ENCODE measurements around the gene ITGBL1. TPM values are rescaled to one million over a fixed set of nuclear protein-coding genes. Genes with fewer than 3 reads are reported as not detected.

The ITGBL1 gene
- polyA plus RNA-seq, 6 donors from 2014 or later, result not detected

- no peak for ATAC-seq (ENCODE audit: low read depth in 2 of 2)
- no peak overlapping the region for H3K27ac Mint-ChIP-seq
- no peak overlapping the region for H3K4me3 Mint-ChIP-seq
- peaks cover 0 to 7% (median 0%) of the 10 kb centered on the region in 7 donors for H3K9me3 Mint-ChIP-seq
- peaks cover 0 to 5% (median 4%) of the 10 kb centered on the region in 3 donors for H3K27me3 Mint-ChIP-seq
- no peaks in the 10 kb centered on the region for H3K36me3 Mint-ChIP-seq
- no peaks in the 10 kb centered on the region for H3K4me1 Mint-ChIP-seq
- DNase-seq, result no peak
These were observed 243.5 kb downstream of the ITGBL1 start for GRCh38 chr13:101695870-101696516.

DNA sequence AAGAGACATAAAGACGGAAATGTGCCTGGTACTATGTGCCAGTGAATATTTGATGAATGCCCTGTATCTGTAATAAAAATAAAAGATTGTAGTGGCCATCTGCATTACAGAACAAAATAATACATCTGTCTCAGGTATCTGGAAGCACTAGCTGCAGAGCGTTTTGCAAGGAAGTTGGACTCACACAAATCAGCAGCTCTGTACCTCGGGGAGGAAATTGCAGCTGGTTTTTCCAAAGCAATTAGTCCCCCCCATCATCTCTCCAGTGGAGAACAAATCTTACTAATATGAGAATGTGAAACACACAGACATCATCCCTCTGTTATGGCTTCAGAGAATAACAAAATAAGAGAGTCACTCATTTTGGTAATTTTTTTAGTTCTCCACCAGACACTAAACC lies 245.3 kb downstream of the ITGBL1 start:
- no peaks in the 10 kb centered on the region for H3K4me1 Mint-ChIP-seq
- DNase-seq (no peak), ATAC-seq (ENCODE audit: low read depth in 2 of 2) (no peak)
- no peaks in the 10 kb centered on the region for H3K36me3 Mint-ChIP-seq
- H3K9me3 Mint-ChIP-seq, result peaks cover 0 to 7% (median 0%) of the 10 kb centered on the region in 7 donors
- H3K27me3 Mint-ChIP-seq, result peaks cover 0 to 7% (median 4%) of the 10 kb centered on the region in 3 donors
- no peak overlapping the region for H3K27ac Mint-ChIP-seq
- H3K4me3 Mint-ChIP-seq, result no peak overlapping the region

- DNase-seq, result no peak
- no peaks in the 10 kb centered on the region for H3K4me1 Mint-ChIP-seq
- no peaks in the 10 kb centered on the region for H3K36me3 Mint-ChIP-seq
- peaks cover 0 to 7% (median 0%) of the 10 kb centered on the region in 7 donors for H3K9me3 Mint-ChIP-seq
- no peak for ATAC-seq (ENCODE audit: low read depth in 2 of 2)
- H3K4me3 Mint-ChIP-seq, result no peak overlapping the region
- H3K27me3 Mint-ChIP-seq, result peaks cover 0 to 13% (median 10%) of the 10 kb centered on the region in 3 donors
- H3K27ac Mint-ChIP-seq, result no peak overlapping the region
These were observed 245.9 kb downstream of the ITGBL1 start for GRCh38 chr13:101698400-101698799.

DNA sequence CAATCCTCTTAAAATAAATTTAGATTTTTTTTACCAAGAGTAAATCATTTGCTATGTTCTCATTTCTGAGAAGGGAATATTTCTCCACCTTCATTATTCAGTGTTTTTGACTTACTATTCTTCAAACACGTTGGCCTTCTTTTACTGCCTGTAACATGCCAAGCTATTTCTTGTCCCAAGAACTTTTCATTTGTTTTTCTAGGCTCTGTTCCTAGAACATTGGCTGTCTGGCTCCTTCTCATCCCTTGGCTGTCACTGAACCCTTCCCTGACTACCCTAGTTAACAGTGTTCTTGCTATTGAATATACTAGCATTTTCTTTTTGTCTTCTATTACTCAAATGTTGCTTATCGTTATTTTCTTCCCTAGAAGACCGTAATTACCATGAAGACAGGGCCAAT lies 248.1 kb downstream of the ITGBL1 start:
- H3K4me1 Mint-ChIP-seq, result no peaks in the 10 kb centered on the region
- no peaks in the 10 kb centered on the region for H3K36me3 Mint-ChIP-seq
- peaks cover 0 to 6% (median 0%) of the 10 kb centered on the region in 7 donors for H3K9me3 Mint-ChIP-seq
- peaks cover 0 to 17% (median 15%) of the 10 kb centered on the region in 3 donors for H3K27me3 Mint-ChIP-seq
- DNase-seq (no peak), ATAC-seq (ENCODE audit: low read depth in 2 of 2) (no peak)
- peak overlapping the region in 1 of 8 donors; percentile 71 for H3K4me3 Mint-ChIP-seq
- no peak overlapping the region for H3K27ac Mint-ChIP-seq

DNA sequence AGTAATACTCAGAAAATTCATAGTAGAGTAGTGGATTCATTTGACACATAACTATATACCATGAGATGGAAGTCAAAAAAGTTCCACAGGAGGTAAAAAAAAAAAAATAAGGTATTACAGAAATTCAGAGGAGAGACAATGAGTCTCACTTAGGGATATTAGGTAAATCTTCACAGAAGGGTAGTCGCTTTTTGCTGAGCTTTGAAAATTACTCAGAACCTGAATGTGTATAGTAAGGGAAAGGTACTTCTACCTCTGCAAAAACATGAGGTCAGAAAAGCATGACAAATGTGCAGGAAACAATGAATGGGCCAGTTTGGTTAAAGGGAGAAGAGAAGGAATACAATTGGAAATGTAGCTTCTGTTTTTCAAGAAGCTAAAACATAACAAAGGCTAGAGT lies 250.6 kb downstream of the ITGBL1 start:
- peak overlapping the region in 1 of 6 donors; percentile 26 for H3K27ac Mint-ChIP-seq
- H3K4me1 Mint-ChIP-seq, result peaks cover 0 to 6% (median 0%) of the 10 kb centered on the region in 3 donors
- no peaks in the 10 kb centered on the region for H3K36me3 Mint-ChIP-seq
- peaks cover 3 to 18% (median 17%) of the 10 kb centered on the region in 3 donors for H3K27me3 Mint-ChIP-seq
- DNase-seq (no peak), ATAC-seq (ENCODE audit: low read depth in 2 of 2) (no peak)
- peaks cover 0 to 4% (median 0%) of the 10 kb centered on the region in 7 donors for H3K9me3 Mint-ChIP-seq
- H3K4me3 Mint-ChIP-seq, result no peak overlapping the region

DNA sequence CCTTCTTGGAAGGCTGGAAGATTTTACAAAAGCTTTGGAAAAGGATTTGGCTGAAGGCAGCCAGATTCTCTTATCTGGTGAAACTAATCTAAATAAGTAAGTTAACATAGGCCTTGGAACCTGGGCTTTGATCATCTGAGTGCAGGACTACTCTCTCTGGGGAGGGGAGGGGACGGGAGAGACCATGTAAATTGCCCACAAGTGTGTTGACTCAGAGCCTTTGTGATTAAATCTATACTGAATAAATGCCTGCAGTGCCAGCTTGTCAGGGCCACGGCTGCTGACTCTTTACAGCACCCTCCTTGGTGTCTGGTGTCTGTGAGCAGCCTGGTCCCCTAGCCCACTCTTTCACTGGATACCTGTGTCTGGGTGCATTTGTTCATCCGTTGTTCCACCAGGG lies 251.4 kb downstream of the ITGBL1 start:
- Mint-ChIP-seq H3K4me3 (no peak overlapping the region), H3K36me3 (no peaks in the 10 kb centered on the region), H3K27ac (no peak overlapping the region), H3K4me1 (peaks cover 0 to 6% (median 0%) of the 10 kb centered on the region in 3 donors), H3K9me3 (peaks cover 0 to 4% (median 0%) of the 10 kb centered on the region in 7 donors), H3K27me3 (peaks cover 4 to 18% (median 17%) of the 10 kb centered on the region in 3 donors)
- no peak for ATAC-seq (ENCODE audit: low read depth in 2 of 2)
- DNase-seq, result no peak

DNA sequence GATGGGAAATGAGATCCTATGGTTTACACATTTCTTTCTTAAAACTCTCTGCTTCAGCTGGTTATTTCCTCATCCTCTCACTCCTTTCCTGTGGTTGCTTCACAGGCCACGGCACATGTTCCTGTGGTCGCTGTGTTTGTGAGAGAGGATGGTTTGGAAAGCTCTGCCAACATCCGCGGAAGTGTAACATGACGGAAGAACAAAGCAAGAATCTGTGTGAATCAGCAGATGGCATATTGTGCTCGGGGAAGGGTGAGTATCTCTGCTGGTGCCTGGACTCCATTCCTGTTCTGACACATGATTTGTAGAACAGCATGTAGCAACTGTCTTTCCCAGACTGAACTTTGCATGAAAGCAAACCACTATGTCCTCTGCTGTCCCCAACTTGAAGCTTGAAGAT lies 254.2 kb downstream of the ITGBL1 start:
- no peak for ATAC-seq (ENCODE audit: low read depth in 2 of 2)
- H3K4me1 Mint-ChIP-seq, result peaks cover 0 to 6% (median 0%) of the 10 kb centered on the region in 3 donors
- H3K4me3 Mint-ChIP-seq, result no peak overlapping the region
- no peak overlapping the region for H3K27ac Mint-ChIP-seq
- H3K9me3 Mint-ChIP-seq, result peaks cover 0 to 3% (median 0%) of the 10 kb centered on the region in 7 donors
- H3K27me3 Mint-ChIP-seq, result peaks cover 4 to 18% (median 17%) of the 10 kb centered on the region in 3 donors
- H3K36me3 Mint-ChIP-seq, result no peaks in the 10 kb centered on the region
- no peak for DNase-seq

- peaks cover 4 to 18% (median 16%) of the 10 kb centered on the region in 3 donors for H3K27me3 Mint-ChIP-seq
- H3K4me3 Mint-ChIP-seq, result no peak overlapping the region
- H3K27ac Mint-ChIP-seq, result peak overlapping the region in 2 of 6 donors; percentile 0 to 5
- H3K4me1 Mint-ChIP-seq, result peaks cover 0 to 6% (median 0%) of the 10 kb centered on the region in 3 donors
- no peaks in the 10 kb centered on the region for H3K36me3 Mint-ChIP-seq
- DNase-seq, result no peak
- H3K9me3 Mint-ChIP-seq, result peaks cover 0 to 3% (median 0%) of the 10 kb centered on the region in 7 donors
- ATAC-seq (ENCODE audit: low read depth in 2 of 2), result no peak
These were observed 255.2 kb downstream of the ITGBL1 start for GRCh38 chr13:101707659-101708058.

DNA sequence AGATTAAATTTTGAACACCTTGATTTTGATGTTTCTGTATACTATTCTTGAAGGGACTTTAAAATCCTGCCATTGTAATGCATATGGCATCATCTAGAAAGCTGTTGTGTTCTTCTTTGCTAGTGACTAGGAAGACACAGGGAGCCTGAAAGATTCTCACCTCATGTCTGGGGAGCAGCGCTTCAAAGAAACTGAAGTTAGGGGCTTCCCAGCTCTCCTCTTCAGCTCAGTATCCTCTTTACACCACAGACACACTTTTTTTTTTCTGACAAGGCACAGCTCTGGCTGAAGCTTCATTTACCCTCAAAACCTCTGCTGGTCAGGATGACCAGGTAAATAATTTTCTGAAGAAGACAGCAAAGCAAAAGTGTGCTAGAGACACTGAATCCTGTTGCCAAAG lies 255.6 kb downstream of the ITGBL1 start:
- Mint-ChIP-seq H3K4me3 (no peak overlapping the region), H3K36me3 (no peaks in the 10 kb centered on the region), H3K4me1 (peaks cover 0 to 6% (median 0%) of the 10 kb centered on the region in 3 donors), H3K27me3 (peaks cover 4 to 15% (median 11%) of the 10 kb centered on the region in 3 donors), H3K27ac (peak overlapping the region in 1 of 6 donors; percentile 5), H3K9me3 (peaks cover 0 to 3% (median 0%) of the 10 kb centered on the region in 7 donors)
- ATAC-seq (ENCODE audit: low read depth in 2 of 2) (no peak), DNase-seq (no peak)

- Mint-ChIP-seq H3K36me3 (no peaks in the 10 kb centered on the region), H3K4me1 (peaks cover 0 to 6% (median 0%) of the 10 kb centered on the region in 3 donors), H3K4me3 (no peak overlapping the region), H3K9me3 (no peaks in the 10 kb centered on the region), H3K27ac (no peak overlapping the region), H3K27me3 (peaks cover 4 to 9% (median 6%) of the 10 kb centered on the region in 3 donors)
- DNase-seq (no peak), ATAC-seq (ENCODE audit: low read depth in 2 of 2) (no peak)
These were observed 257.5 kb downstream of the ITGBL1 start for GRCh38 chr13:101709952-101710351.

DNA sequence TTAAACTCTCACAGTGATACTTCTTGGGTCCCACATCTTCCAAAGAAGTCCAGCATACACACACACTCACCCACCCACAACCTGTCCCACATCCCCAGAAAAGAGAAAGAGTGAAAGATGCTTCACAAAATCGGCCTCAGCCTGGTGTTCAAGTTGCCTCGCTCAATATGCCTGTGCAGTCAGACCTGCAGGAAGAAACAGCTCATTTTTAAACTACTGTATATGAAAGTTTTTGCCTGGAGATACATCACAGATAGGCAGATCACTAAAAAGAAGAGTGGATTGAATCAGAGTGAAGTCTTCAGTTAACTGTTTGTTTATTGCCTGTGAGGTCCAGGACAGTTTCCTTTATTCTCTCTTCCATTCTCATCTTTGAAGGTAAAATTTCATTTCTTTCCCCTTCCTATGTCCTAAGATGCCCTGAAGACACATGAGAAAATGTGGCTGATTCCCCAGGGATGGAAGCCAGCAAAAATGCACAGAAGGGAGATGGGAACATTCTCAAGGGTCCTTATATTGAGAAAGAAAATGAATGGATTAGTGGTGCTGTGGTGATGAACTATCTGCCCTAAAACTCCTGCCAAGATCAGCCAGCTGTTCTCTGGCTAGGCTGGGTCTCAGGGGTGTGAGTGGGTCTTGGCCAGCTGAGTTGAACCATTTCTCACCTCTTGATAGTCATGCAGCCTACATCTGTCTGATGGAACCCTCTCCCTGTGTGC lies 259.0 kb downstream of the ITGBL1 start:
- Mint-ChIP-seq H3K9me3 (no peaks in the 10 kb centered on the region), H3K4me1 (peaks cover 0 to 5% (median 0%) of the 10 kb centered on the region in 3 donors), H3K36me3 (no peaks in the 10 kb centered on the region), H3K4me3 (no peak overlapping the region), H3K27me3 (peaks cover 0 to 4% (median 4%) of the 10 kb centered on the region in 3 donors), H3K27ac (peak overlapping the region in 1 of 6 donors; percentile 29)
- DNase-seq, result no peak
- no peak for ATAC-seq (ENCODE audit: low read depth in 2 of 2)

DNA sequence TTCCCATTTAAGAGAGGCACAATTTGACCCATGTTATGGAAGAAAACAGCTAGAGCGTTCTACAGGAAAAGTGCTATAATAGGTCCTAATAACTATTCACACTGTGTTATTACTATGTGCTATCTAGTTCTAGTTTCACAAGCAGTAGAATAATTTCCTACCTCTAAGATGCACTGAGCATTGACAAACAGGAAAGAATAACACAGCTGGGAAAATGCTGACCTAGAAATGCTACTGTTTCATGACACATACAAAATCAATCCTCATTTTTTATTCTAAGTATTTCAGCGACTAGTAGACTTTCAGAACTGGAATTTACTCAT lies 259.5 kb downstream of the ITGBL1 start:
- no peak overlapping the region for H3K4me3 Mint-ChIP-seq
- H3K9me3 Mint-ChIP-seq, result no peaks in the 10 kb centered on the region

GRCh38 chr13:101714195-101714594 lies 261.7 kb downstream of the ITGBL1 start:
- Mint-ChIP-seq H3K27me3 (peaks cover 0 to 4% (median 0%) of the 10 kb centered on the region in 3 donors), H3K4me1 (no peaks in the 10 kb centered on the region), H3K9me3 (no peaks in the 10 kb centered on the region), H3K27ac (no peak overlapping the region), H3K36me3 (no peaks in the 10 kb centered on the region), H3K4me3 (no peak overlapping the region)
- ATAC-seq (ENCODE audit: low read depth in 2 of 2) (no peak), DNase-seq (no peak)

More for the DNA sequence above, 259.5 kb downstream of the ITGBL1 start:
- Mint-ChIP-seq H3K27ac (peak overlapping the region in 1 of 6 donors; percentile 29), H3K4me1 (no peaks in the 10 kb centered on the region), H3K36me3 (no peaks in the 10 kb centered on the region), H3K27me3 (peaks cover 0 to 4% (median 4%) of the 10 kb centered on the region in 3 donors)
- ATAC-seq (ENCODE audit: low read depth in 2 of 2) (no peak), DNase-seq (no peak)

DNA sequence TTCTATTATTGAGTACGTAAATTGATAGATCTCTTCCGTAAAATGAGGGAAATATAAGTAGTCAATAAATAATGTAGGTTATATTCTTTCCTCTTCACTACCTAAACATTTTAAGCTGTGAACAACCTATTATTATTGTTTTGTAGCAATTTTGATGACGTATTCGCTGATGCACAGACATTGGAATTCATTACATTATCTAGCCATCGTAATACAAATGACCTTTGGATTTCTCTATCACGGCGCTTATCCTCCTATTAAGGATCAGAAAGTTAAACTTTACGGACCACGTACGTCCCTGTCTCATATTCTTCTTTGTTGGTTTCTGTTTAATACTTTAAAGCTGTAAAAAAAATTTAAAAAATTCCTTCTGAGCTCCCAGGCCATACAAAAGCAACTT lies 264.9 kb downstream of the ITGBL1 start:
- ATAC-seq (ENCODE audit: low read depth in 2 of 2) (no peak), DNase-seq (no peak)
- Mint-ChIP-seq H3K4me1 (no peaks in the 10 kb centered on the region), H3K4me3 (no peak overlapping the region), H3K9me3 (peaks cover 0 to under 1% (median 0%) of the 10 kb centered on the region in 7 donors), H3K36me3 (no peaks in the 10 kb centered on the region), H3K27ac (no peak overlapping the region), H3K27me3 (peaks cover 0 to 4% (median 0%) of the 10 kb centered on the region in 3 donors)
